Epithelial cell of esophagus (primary cell): ENCODE data around the gene HECTD4.
A peak's percentile ranks its signal among the peaks of the same experiment; 100 is the strongest.

Source experiments
- DNase-seq: peaks from one replicate; pipeline ENCODE4 v3.0.0; 2010; ENCODE audit warnings: low read depth
- H3K4me3 ChIP-seq: 2 replicates; pipeline ENCODE4 v1.5.1; 2011; ENCODE audit warnings: mild to moderate bottlenecking, low read length, control low read depth
- CTCF ChIP-seq: IDR thresholded peaks from 2 replicates; pipeline ENCODE4 v1.5.1; 2011; ENCODE audit warnings: low read depth, mild to moderate bottlenecking, low read length, control low read depth, inconsistent platforms; ENCODE audit not compliant: insufficient read depth; ENCODE audit errors: missing control alignments

Gene HECTD4

GRCh38 chr12:112218150-112218549 lies 164.1 kb downstream of the HECTD4 start:
- no peak overlapping the region for H3K4me3 ChIP-seq
- DNase-seq: peak; percentile 5
- TF ChIP-seq CTCF: no peak

GRCh38 chr12:112217647-112218046 lies 164.6 kb downstream of the HECTD4 start:
- no peak for DNase-seq

GRCh38 chr12:112216223-112216622 lies 166.0 kb downstream of the HECTD4 start:
- TF ChIP-seq CTCF: no peak

More at GRCh38 chr12:112217647-112218046, 164.6 kb downstream of the HECTD4 start:
- TF ChIP-seq CTCF: no peak
- H3K4me3 ChIP-seq: no peak overlapping the region

GRCh38 chr12:112214064-112214463 lies 168.2 kb downstream of the HECTD4 start:
- TF ChIP-seq CTCF: no peak
- no peak overlapping the region for H3K4me3 ChIP-seq
- DNase-seq: no peak

More at GRCh38 chr12:112216223-112216622, 166.0 kb downstream of the HECTD4 start:
- DNase-seq: no peak
- H3K4me3 ChIP-seq: no peak overlapping the region

GRCh38 chr12:112208301-112208910 lies 173.8 kb downstream of the HECTD4 start:
- no peak for DNase-seq
- H3K4me3 ChIP-seq: no peak overlapping the region
- no peak for TF ChIP-seq CTCF

GRCh38 chr12:112207397-112207924 lies 174.8 kb downstream of the HECTD4 start:
- no peak overlapping the region for H3K4me3 ChIP-seq
- no peak for DNase-seq
- no peak for TF ChIP-seq CTCF

GRCh38 chr12:112206944-112207343 lies 175.3 kb downstream of the HECTD4 start:
- no peak overlapping the region for H3K4me3 ChIP-seq
- DNase-seq: no peak
- no peak for TF ChIP-seq CTCF
